Activated CD4-positive, alpha-beta memory T cell treated with anti-CD3 and anti-CD28 coated beads for 36 hours (primary cell): ENCODE measurements around the gene LRRC74B. TPM values are rescaled to one million over a fixed set of nuclear protein-coding genes. Genes with fewer than 3 reads are reported as not detected.
"Not testable (repeated sequence)": the region's sequence is repeated elsewhere in the genome, so short reads cannot be mapped to it uniquely, and the experiment has no call there.

ENCODE experiments used
- CTCF ChIA-PET: fragments of 350-600 bp; sonication (Branson Sonifier 250); formaldehyde crosslinking; loops from one replicate; lab custom pipeline; 2021; ENCODE audit warnings: antibody characterized with exemption, inconsistent platforms; lab: Charles Lee
- POLR2A ChIA-PET: fragments of 350-600 bp; sonication (Branson Sonifier 250); formaldehyde crosslinking; loops from one replicate; lab custom pipeline; 2021; ENCODE audit warnings: antibody characterized with exemption; lab: Charles Lee
- DNase-seq: peaks from one replicate; pipeline ENCODE4 v3.0.0-alpha.2; 2020
- H3K27ac Mint-ChIP-seq: one replicate; pipeline ENCODE4 v1.8.0; 2021; ENCODE audit warnings: mixed read lengths
- H3K27me3 Mint-ChIP-seq: one replicate; pipeline ENCODE4 v1.8.0; 2021; ENCODE audit warnings: mixed read lengths
- H3K36me3 Mint-ChIP-seq: one replicate; pipeline ENCODE4 v1.8.0; 2021; ENCODE audit warnings: mixed read lengths
- H3K4me1 Mint-ChIP-seq: one replicate; pipeline ENCODE4 v1.8.0; 2021; ENCODE audit warnings: low read depth, mixed read lengths
- H3K4me3 Mint-ChIP-seq: one replicate; pipeline ENCODE4 v1.8.0; 2021; ENCODE audit warnings: mild to moderate bottlenecking, mixed read lengths
- H3K9me3 Mint-ChIP-seq: one replicate; pipeline ENCODE4 v1.8.0; 2021; ENCODE audit warnings: mixed read lengths
- intact Hi-C: fragments of 100-400 bp; cut with micrococcal nuclease; formaldehyde crosslinking; loops from one replicate; pipeline ENCODE4 v1.15.1; 2023
- total RNA-seq, 2 experiments: library from RNA; stranded (reverse); gene quantifications; one replicate each; pipeline ENCODE4 v1.2.3, GENCODE V29; 2021

The LRRC74B gene
- total RNA-seq, 2 experiments from 2014 or later: not detected

DNA sequence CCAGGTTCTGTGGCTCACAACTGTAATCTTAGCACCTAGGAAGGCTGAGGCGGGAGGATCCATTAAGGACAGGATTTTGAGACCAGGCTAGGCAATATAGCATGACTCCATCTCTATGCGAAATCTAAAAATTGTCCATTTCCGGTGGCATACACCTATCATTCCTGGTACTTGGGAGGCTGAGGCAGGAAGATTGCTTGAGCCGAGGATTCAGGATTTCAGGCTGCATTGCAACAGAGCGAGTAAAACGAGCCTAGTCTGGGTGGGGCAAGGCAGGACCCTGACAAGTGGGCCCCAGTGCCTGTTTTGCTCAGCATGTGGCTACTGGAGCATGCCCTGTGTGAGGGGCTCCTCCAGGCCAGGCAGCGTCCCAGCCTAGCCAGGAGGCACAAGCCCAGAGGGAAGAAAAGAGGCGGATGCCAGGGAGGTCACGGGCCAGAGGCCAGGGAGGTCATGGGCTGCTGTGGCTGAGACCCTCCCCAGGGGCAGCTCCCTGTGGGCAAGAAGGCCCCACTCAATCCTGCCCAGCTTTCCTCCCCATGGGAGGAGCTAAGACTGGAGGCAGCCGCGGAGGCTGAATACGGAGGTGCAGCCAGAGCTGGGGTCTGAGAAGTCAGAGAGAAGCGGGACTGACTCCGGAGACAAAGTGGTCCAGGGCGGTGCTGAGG lies 8.4 kb downstream of the LRRC74B start:
- Mint-ChIP-seq H3K27me3 (peaks cover 5% of the 10 kb centered on the region), H3K4me3 (no peak overlapping the region), H3K4me1 (peaks cover 12% of the 10 kb centered on the region), H3K36me3 (no peaks in the 10 kb centered on the region), H3K27ac (no peak overlapping the region), H3K9me3 (no peaks in the 10 kb centered on the region)
- ChIA-PET CTCF (no interaction called here), POLR2A (interaction anchor here (0.6 kb wide), 1 partner anchor 82 kb away, joined by 4 read pairs; no protein-coding TSS in a partner anchor)
- intact Hi-C loops: no loop called here
- no peak for DNase-seq

DNA sequence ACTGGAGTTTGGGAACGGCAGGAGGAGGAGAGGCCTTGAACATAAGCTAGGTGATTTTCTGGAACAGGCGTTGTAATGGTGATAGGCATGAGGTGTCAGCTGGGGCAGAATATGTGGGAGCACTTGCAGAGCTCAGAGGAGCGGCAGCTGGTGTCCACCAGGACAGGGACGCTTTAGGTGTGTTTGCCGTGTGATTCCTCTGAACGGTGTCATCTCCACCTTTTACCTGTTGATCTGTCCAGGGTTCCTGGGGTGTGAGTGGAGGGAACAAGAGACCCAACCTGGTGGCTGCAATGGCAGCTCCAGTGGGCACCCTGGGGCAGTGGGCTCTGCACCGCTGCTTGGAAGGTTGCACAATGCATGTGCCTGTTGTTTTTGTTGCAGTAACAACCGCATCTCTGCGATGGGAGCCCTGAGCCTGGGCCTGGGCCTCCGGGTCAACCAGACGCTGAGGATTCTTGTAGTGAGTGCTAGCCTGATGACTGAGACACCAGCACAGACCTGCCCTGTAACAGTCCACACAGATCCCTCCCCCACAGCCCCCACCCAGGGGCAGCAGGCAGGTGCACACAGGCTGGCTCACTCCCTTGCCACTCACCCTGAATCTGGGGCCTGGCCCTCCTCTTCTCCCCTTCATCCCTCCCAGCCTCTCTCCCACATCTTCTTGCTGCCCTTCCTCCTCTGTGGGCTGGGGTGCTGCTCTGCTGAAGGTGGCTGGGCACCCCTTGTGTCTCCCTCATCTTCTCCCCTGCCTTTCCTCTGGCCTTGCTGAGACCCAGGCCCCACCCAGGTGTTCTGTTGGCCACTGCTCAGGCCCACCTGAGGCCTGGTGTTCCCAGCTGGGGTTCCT lies 9.2 kb downstream of the LRRC74B start:
- CTCF ChIA-PET: no interaction called here
- H3K27me3 Mint-ChIP-seq: peaks cover 5% of the 10 kb centered on the region
- POLR2A ChIA-PET: interaction anchor here (0.6 kb wide), 1 partner anchor 82 kb away, joined by 4 read pairs; no protein-coding TSS in a partner anchor
- H3K4me3 Mint-ChIP-seq: no peak overlapping the region
- H3K36me3 Mint-ChIP-seq: no peaks in the 10 kb centered on the region
- DNase-seq: no peak
- H3K4me1 Mint-ChIP-seq: peaks cover 12% of the 10 kb centered on the region
- no peaks in the 10 kb centered on the region for H3K9me3 Mint-ChIP-seq
- no peak overlapping the region for H3K27ac Mint-ChIP-seq
- intact Hi-C loops: no loop called here

- intact Hi-C loops: no loop called here
- H3K4me3 Mint-ChIP-seq: no peak overlapping the region
- ChIA-PET POLR2A (no interaction called here), CTCF (no interaction called here)
- no peaks in the 10 kb centered on the region for H3K36me3 Mint-ChIP-seq
- H3K4me1 Mint-ChIP-seq: peaks cover 12% of the 10 kb centered on the region
- DNase-seq: no peak
- H3K9me3 Mint-ChIP-seq: no peaks in the 10 kb centered on the region
- H3K27ac Mint-ChIP-seq: no peak overlapping the region
- H3K27me3 Mint-ChIP-seq: peaks cover 5% of the 10 kb centered on the region
Measured at GRCh38 chr22:21055564-21055834, 9.8 kb downstream of the LRRC74B start.

DNA sequence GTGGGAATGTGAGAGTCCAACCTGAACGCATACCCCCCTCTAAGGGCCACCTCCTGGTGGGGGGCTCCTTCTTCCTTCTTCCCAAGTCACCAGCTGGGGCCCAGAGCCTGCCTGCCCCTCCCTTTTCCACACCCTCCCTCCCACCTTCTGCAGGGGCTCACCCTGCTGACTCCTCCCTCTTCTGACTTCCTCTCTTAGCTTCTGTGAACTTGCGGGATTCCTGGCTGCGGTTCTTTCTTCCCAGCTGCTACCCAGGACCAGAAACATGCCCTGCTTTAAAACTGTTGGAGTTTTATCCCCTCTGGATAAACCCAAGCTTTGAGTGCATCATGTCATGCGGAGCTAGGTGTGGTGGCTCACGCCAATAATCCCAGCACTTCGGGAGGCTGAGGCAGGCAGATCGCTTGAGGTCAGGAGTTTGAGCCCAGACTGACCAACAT lies 10.2 kb downstream of the LRRC74B start:
- no peak for DNase-seq
- POLR2A ChIA-PET: no interaction called here
- intact Hi-C loops: no loop called here
- Mint-ChIP-seq H3K27ac (no peak overlapping the region), H3K4me3 (no peak overlapping the region), H3K9me3 (no peaks in the 10 kb centered on the region), H3K27me3 (peaks cover 5% of the 10 kb centered on the region), H3K36me3 (no peaks in the 10 kb centered on the region), H3K4me1 (peaks cover 12% of the 10 kb centered on the region)
- CTCF ChIA-PET: no interaction called here

DNA sequence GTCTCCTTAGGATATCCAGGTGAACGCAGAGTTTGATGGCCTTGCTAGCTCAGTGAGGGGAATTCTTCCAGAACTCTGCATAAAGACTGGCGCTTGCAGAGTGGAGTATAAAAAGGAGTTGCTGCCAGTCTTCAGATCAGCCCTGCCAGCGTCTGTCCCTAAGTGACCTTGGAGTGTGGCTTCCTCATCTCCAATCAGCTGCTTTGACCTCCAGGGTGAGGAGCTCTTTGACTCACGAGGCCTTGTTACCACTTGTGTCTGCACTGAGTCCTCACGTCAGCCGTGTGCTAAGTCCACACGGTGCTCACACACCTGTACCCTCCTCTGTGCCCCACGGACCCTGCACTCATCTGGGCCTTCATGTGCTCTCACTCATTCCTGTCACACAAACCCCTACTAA lies 14.6 kb downstream of the LRRC74B start:
- intact Hi-C loops, DNase-seq, H3K4me3 Mint-ChIP-seq, H3K36me3 Mint-ChIP-seq, CTCF ChIA-PET, POLR2A ChIA-PET, H3K27me3 Mint-ChIP-seq, H3K27ac Mint-ChIP-seq, H3K9me3 Mint-ChIP-seq: not testable (repeated sequence)
- peaks cover 11% of the 10 kb centered on the region for H3K4me1 Mint-ChIP-seq

DNA sequence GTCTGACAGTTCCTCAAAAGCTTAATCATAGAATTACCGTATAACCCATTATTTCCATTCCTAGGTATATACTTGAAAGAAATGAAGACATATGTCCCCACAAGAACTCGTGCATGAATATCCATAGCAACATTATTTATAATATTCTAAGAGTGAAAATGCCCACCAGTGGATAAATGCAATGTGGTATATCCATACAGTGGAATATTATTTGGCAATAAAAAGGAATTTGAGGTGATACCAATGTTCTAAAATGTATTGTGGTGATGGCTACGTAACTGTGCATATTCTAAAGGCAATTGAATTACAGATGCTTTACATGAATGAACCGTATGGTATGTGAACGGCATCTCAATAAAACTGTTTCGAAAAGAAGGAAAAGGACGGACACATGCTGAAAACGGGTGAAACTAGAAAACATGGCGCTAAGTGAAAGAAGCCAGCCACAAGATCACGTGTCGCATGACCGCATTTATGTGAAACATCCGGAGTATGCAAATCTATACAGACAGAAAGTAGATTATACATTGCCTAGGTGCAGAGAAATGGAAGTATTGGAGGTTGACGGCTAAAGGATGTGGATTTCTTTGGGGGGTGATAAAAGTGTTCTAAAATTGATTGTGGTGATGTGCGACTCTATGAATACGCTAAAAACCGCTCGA lies 16.0 kb downstream of the LRRC74B start:
- H3K36me3 Mint-ChIP-seq, intact Hi-C loops, H3K27me3 Mint-ChIP-seq, H3K9me3 Mint-ChIP-seq, POLR2A ChIA-PET, DNase-seq, H3K4me3 Mint-ChIP-seq, H3K4me1 Mint-ChIP-seq, H3K27ac Mint-ChIP-seq: not testable (repeated sequence)
- CTCF ChIA-PET: interaction anchor here (0.6 kb wide), 1 partner anchor 17 kb away, joined by 3 read pairs; no protein-coding TSS in a partner anchor

DNA sequence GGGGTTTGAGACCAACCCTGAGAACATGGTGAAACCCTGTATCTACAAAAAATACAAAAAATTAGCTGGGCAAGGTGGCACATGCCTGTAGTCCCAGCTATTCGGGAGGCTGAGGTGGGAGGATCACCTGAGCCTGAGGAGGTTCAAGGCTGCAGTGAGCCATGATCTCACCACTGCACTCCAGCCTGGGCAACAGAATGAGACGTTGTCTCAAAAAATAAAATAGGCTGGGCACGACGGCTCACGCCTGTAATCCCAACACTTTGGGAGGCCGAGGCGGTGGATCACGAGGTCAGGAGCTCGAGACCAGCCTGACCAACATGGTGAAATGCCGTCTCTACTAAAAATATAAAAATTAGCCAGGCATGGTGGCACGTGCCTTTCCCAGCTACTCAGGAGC lies 18.7 kb downstream of the LRRC74B start:
- DNase-seq: not testable (repeated sequence)
- POLR2A ChIA-PET: interaction anchor here (0.9 kb wide), 1 partner anchor 19 kb away, joined by 3 read pairs; no protein-coding TSS in a partner anchor

GRCh38 chr22:21064917-21065864 lies 19.4 kb downstream of the LRRC74B start:
- ChIA-PET POLR2A (interaction anchor here (0.9 kb wide), 1 partner anchor 18 kb away, joined by 3 read pairs; no protein-coding TSS in a partner anchor), CTCF (no interaction called here)
- no peaks in the 10 kb centered on the region for H3K27me3 Mint-ChIP-seq
- no peak overlapping the region for H3K4me3 Mint-ChIP-seq
- no peaks in the 10 kb centered on the region for H3K36me3 Mint-ChIP-seq
- intact Hi-C loops: no loop called here
- H3K27ac Mint-ChIP-seq: no peak overlapping the region
- no peaks in the 10 kb centered on the region for H3K9me3 Mint-ChIP-seq
- peaks cover 4% of the 10 kb centered on the region for H3K4me1 Mint-ChIP-seq
- DNase-seq: no peak

More for the DNA sequence above, 18.7 kb downstream of the LRRC74B start:
- CTCF ChIA-PET: interaction anchor here (0.9 kb wide), 1 partner anchor 44 kb away, joined by 4 read pairs; no protein-coding TSS in a partner anchor
- H3K27me3 Mint-ChIP-seq, intact Hi-C loops, H3K27ac Mint-ChIP-seq, H3K4me1 Mint-ChIP-seq, H3K36me3 Mint-ChIP-seq, H3K4me3 Mint-ChIP-seq, H3K9me3 Mint-ChIP-seq: not testable (repeated sequence)

DNA sequence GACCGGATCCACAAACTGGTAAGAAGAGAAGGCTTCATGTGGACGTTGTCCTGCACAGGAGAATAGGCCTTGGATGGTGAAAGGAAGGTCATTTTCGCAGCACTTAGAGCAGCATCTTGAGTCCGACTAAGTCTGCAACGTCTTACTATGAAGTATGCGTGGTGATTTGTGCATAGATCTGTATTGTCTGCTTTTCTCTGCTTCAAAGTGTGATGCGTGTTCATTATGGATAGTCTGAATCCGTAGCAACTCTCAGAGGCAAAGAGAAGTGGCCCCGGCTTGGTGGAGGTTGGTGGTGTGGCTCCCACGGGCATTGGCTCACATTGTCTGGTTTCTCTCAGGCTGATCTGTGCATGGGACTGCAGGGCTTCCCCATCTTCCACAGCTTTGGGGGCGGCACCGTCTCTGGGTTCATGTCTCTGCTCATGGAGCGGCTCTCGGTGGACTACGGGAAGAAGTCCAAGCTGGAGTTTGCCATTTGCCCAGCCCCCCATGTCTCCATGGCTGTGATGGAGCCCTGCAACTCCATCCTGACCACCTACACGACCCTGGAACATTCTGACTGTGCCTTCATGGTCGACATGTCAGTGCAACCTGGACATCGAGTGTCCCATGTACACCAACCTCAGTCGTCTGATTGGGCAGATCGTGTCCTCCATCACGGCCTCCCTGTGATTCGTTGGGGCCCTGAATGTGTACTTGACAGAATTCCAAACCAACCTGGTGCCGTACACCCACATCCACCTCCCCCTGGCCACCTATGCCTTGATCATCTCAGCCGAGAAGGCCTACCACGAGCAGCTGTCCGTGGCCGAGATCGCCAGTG lies 21.5 kb downstream of the LRRC74B start:
- intact Hi-C loops: no loop called here
- Mint-ChIP-seq H3K4me3 (no peak overlapping the region), H3K4me1 (peaks cover 4% of the 10 kb centered on the region), H3K27me3 (no peaks in the 10 kb centered on the region), H3K36me3 (no peaks in the 10 kb centered on the region), H3K27ac (no peak overlapping the region), H3K9me3 (no peaks in the 10 kb centered on the region)
- CTCF ChIA-PET: no interaction called here
- POLR2A ChIA-PET: no interaction called here
- no peak for DNase-seq

DNA sequence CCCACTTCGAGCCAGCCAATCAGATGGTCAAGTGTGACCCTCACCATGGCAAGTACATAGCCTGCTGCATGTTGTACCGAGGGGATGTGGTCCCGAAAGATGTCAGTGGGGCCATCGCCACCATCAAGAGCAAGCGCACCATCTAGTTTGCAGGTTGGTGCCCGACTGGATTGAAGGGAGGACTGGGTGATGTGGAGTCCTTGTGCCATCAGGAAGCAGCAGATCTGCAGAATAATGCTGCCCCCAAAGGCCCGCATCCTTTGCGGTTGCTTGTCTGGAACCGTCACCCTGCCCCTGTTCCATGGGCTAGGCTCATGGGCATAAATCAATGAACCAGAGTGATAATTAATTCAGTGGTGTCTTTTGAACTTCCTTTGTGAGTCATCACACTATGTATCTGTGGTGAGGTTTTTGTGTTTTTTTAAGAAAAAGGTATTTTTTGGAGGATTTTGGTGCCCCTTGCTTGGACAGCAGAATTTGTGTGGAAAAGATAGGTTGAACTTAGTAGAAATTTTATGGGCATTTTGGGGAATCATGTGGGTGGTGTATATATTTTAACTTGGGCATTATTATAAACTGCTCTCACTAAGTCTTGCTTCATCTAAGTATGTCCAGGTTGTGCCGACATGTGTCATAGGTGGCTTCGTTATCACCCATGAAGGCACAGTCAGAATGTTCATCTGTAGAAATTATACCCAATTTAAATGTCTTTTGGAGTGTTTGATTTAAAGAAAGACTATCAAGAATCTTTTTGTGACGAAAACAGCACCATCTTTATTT lies 22.3 kb downstream of the LRRC74B start:
- intact Hi-C loops: no loop called here
- POLR2A ChIA-PET: no interaction called here

More for the DNA sequence above, 22.3 kb downstream of the LRRC74B start:
- no peaks in the 10 kb centered on the region for H3K27me3 Mint-ChIP-seq
- no peaks in the 10 kb centered on the region for H3K36me3 Mint-ChIP-seq
- CTCF ChIA-PET: no interaction called here
- H3K27ac Mint-ChIP-seq: no peak overlapping the region
- H3K4me3 Mint-ChIP-seq: no peak overlapping the region
- no peaks in the 10 kb centered on the region for H3K9me3 Mint-ChIP-seq
- no peak for DNase-seq
- H3K4me1 Mint-ChIP-seq: peaks cover 4% of the 10 kb centered on the region
